Suprapubic skin (tissue), 4 donors: ENCODE results near the gene COL5A1. TPM values are rescaled to one million over a fixed set of nuclear protein-coding genes. Genes with fewer than 3 reads are reported as not detected.

Experiments used
- DNase-seq, 2 donors: peaks; one replicate each; pipeline ENCODE4 v3.0.0-alpha.2; 2019; ENCODE audit warnings: low spot score in 2 of 2
- H3K27ac ChIP-seq: fragments of 200-600 bp; sonication (generic); one replicate; pipeline ENCODE4 v1.5.1; 2019
- H3K27me3 ChIP-seq: fragments of 200-600 bp; sonication (generic); one replicate; pipeline ENCODE4 v1.5.1; 2019
- H3K36me3 ChIP-seq: fragments of 200-600 bp; sonication (generic); one replicate; pipeline ENCODE4 v1.5.1; 2019
- H3K4me1 ChIP-seq: fragments of 200-600 bp; sonication (generic); one replicate; pipeline ENCODE4 v1.5.1; 2019
- H3K4me3 ChIP-seq: fragments of 200-600 bp; sonication (generic); one replicate; pipeline ENCODE4 v1.5.1; 2019; ENCODE audit warnings: mild to moderate bottlenecking
- H3K9me3 ChIP-seq: fragments of 200-600 bp; sonication (generic); one replicate; pipeline ENCODE4 v1.5.1; 2019
- EP300 ChIP-seq: sonication (generic); formaldehyde crosslinking; IDR thresholded peaks from one replicate; pipeline ENCODE4 v1.6.1; 2017; ENCODE audit warnings: antibody characterized with exemption
- POLR2A ChIP-seq, 2 donors: fragments of 450-650 bp; IDR thresholded peaks; one replicate each; pipeline ENCODE4 v1.6.1; 2017; ENCODE audit warnings: antibody characterized with exemption in 2 of 2, mild to moderate bottlenecking in 2 of 2, moderate library complexity in 2 of 2
- POLR2AphosphoS5 ChIP-seq, 3 donors: sonication (generic); formaldehyde crosslinking; IDR thresholded peaks; one replicate each; pipeline ENCODE4 v1.6.1; 2017; ENCODE audit warnings: antibody characterized with exemption in 3 of 3
- WGBS: methylation state at CpG from one replicate; pipeline ENCODE4 v1.1.5; 2018; 5-methylcytosine and 5-hydroxymethylcytosine counted together
- total RNA-seq, 4 donors: library from RNA; depleted of rRNA; stranded (reverse); fragments of >200 nt; gene quantifications; one replicate each; pipeline ENCODE4 v1.1.0, GENCODE V29; 2016
- TF ChIP-seq, protein P1 (sequence below), 2 donors: fragments of 200-600 bp in 1 of 2; fragments of 450-650 bp in 1 of 2; sonication (generic) in 1 of 2; IDR thresholded peaks; one replicate each; pipeline ENCODE4 v1.5.1; 2016 to 2019; ENCODE audit warnings: antibody characterized with exemption in 2 of 2, mild to moderate bottlenecking in 1 of 2, moderate library complexity in 1 of 2

The COL5A1 gene
- total RNA-seq, 4 donors from 2014 or later: 8.6 to 16.5 (median 15.4) TPM

DNA sequence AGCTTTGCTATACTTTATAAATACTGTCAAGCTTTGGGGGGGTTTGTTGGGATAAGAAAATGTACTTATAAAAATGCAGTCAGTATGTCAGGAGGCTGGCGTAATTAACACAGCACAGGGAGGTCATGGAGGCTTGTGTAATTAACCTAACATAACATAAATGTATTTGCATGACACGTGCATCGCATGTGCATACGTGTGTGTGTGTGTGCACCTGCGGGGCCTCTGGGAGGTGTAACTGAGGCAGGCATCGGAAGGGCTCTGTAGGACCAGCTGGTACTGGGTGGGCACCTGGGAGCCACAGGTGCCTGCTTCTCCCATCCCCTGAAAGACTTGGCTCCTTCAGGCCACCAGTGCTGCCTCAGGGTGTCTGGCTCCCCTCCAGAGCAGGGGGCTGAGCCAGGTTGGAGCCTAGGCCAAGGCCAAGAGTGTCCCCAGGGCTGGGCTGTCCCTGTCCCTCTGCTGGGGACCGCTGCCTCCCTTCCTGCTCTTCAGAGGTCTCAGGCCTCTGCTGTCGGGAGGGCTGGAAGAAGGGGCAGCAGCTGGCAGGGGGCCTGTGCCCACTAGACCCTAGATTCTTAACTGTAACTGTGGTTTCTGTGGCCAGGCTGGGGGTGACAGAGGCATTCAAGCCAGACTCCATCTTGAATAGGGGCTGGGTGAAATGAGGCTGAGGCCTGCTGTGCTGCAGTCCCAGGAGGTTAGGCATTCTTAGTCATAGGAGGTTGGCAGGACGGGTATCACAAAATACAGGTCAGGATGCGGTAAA is 248.0 kb downstream of the COL5A1 start:
- no peak for DNase-seq
- WGBS: 92% methylated on average over 8 of the region's 10 CpGs
- Histone ChIP-seq H3K9me3 (no peaks in the 10 kb centered on the region), H3K27ac (no peak overlapping the region), H3K27me3 (no peaks in the 10 kb centered on the region), H3K36me3 (no peaks in the 10 kb centered on the region), H3K4me3 (no peak overlapping the region), H3K4me1 (no peaks in the 10 kb centered on the region)
- TF ChIP-seq, protein P1, sequence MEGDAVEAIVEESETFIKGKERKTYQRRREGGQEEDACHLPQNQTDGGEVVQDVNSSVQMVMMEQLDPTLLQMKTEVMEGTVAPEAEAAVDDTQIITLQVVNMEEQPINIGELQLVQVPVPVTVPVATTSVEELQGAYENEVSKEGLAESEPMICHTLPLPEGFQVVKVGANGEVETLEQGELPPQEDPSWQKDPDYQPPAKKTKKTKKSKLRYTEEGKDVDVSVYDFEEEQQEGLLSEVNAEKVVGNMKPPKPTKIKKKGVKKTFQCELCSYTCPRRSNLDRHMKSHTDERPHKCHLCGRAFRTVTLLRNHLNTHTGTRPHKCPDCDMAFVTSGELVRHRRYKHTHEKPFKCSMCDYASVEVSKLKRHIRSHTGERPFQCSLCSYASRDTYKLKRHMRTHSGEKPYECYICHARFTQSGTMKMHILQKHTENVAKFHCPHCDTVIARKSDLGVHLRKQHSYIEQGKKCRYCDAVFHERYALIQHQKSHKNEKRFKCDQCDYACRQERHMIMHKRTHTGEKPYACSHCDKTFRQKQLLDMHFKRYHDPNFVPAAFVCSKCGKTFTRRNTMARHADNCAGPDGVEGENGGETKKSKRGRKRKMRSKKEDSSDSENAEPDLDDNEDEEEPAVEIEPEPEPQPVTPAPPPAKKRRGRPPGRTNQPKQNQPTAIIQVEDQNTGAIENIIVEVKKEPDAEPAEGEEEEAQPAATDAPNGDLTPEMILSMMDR (IDR thresholded peaks at IDR 0.05): no peak
- TF ChIP-seq POLR2AphosphoS5 (IDR thresholded peaks at IDR 0.05) (no peak), EP300 (no peak)

DNA sequence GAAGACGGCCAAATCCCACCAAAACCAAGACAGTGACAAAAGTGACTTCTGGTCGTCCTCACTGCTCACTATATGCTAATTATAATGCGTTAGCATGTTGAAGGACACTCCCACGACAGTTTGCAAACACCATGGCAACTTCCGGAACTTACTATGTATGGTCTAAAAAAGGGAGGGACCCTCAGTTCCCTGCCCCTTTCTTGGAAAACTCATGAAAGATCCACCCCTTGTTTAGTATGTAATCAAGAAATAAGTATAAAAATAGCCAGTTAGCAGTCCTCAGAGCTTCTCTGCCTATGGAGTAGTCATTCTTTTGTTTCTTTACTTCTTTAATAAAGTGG is 248.5 kb downstream of the COL5A1 start:
- no peaks in the 10 kb centered on the region for H3K27me3 ChIP-seq
- no peak overlapping the region for H3K27ac ChIP-seq
- no peak overlapping the region for H3K4me3 ChIP-seq
- no peaks in the 10 kb centered on the region for H3K36me3 ChIP-seq
- H3K9me3 ChIP-seq: no peaks in the 10 kb centered on the region
- DNase-seq: no peak
- no peak for TF ChIP-seq EP300
- no peak for TF ChIP-seq POLR2A (IDR thresholded peaks at IDR 0.05)
- TF ChIP-seq POLR2AphosphoS5 (IDR thresholded peaks at IDR 0.05): no peak
- TF ChIP-seq, protein P1 (IDR thresholded peaks at IDR 0.05): no peak
- 79% methylated on average over 5 of the region's 5 CpGs for WGBS
- peaks cover 2% of the 10 kb centered on the region for H3K4me1 ChIP-seq

DNA sequence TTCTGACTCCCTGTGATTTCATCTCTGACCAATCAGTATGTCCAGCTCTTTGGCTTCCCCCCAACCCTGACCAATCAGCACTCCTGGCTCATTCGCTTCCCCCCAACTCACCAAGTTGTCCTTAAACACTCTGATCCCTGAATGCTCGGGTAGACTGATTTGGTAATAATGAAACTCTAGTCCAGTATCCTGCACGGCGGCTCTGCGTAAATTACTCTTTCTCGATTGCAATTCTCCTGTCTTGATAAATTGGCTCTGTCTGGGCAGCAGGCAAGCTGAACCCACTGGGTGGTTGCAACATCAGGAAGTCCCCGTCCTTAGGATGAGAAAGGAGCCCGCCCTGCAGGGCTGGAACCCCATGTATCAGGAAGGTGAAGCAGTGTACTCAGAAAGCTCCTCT is 249.4 kb downstream of the COL5A1 start:
- no peaks in the 10 kb centered on the region for H3K36me3 ChIP-seq
- H3K4me3 ChIP-seq: no peak overlapping the region
- peaks cover 11% of the 10 kb centered on the region for H3K4me1 ChIP-seq
- no peaks in the 10 kb centered on the region for H3K27me3 ChIP-seq
- DNase-seq: no peak
- WGBS: 93% methylated on average over 8 of the region's 8 CpGs
- no peak overlapping the region for H3K27ac ChIP-seq
- no peaks in the 10 kb centered on the region for H3K9me3 ChIP-seq
- TF ChIP-seq EP300 (no peak), POLR2AphosphoS5 (IDR thresholded peaks at IDR 0.05) (no peak), POLR2A (IDR thresholded peaks at IDR 0.05) (no peak)
- TF ChIP-seq, protein P1 (IDR thresholded peaks at IDR 0.05): no peak

DNA sequence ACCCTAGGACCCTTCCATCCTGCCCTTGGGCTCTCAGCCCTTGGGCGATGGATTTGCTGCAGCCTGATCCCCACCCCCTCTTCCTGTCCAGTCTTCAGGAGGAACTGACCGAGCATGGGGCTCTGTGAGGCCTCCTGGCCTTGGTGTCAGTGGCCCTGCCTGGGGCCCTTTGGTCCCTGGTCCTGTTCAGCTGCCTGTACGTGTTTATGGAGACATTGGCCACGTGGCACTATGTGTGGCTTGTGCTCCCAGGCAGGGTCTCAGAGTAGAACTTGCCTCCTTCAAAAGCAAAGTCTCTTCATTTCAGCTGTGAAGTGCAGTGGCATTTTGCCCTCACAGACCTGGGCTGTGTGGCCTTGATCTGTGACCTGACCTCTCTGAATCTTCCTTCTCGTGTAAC is 250.1 kb downstream of the COL5A1 start:
- Histone ChIP-seq H3K27ac (no peak overlapping the region), H3K4me3 (no peak overlapping the region), H3K4me1 (peaks cover 18% of the 10 kb centered on the region), H3K9me3 (no peaks in the 10 kb centered on the region), H3K36me3 (no peaks in the 10 kb centered on the region), H3K27me3 (no peaks in the 10 kb centered on the region)
- DNase-seq: no peak
- WGBS: 82% methylated on average over 5 of the region's 5 CpGs
- TF ChIP-seq POLR2AphosphoS5 (IDR thresholded peaks at IDR 0.05) (no peak), EP300 (no peak), POLR2A (IDR thresholded peaks at IDR 0.05) (no peak)
- TF ChIP-seq, protein P1 (IDR thresholded peaks at IDR 0.05): no peak

DNA sequence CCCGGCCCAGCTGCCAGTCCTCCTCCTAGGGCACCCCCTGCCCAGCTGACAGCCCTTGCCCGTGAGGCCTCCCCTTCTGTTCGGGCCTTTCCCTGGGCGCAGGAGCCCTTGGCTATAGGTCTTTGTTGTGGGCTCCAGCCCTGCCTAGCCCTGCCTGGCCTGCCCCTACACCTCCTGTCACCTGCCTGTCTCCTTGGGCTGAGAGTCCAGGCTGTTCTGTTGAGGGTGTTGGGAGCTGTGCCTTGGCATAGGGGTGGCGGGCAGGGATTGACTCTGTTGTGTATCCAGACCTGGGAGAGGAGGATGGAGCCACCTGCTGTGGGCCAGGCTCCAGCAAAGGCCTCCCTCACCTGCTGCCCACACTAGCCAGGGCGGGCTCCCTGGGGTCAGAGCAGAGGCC is 250.6 kb downstream of the COL5A1 start:
- no peaks in the 10 kb centered on the region for H3K36me3 ChIP-seq
- no peak overlapping the region for H3K27ac ChIP-seq
- no peak overlapping the region for H3K4me3 ChIP-seq
- H3K4me1 ChIP-seq: peaks cover 22% of the 10 kb centered on the region
- DNase-seq: no peak
- no peak for TF ChIP-seq EP300
- TF ChIP-seq POLR2AphosphoS5 (IDR thresholded peaks at IDR 0.05): no peak
- TF ChIP-seq, protein P1 (IDR thresholded peaks at IDR 0.05): no peak
- TF ChIP-seq POLR2A (IDR thresholded peaks at IDR 0.05): no peak
- WGBS: 97% methylated on average over 5 of the region's 6 CpGs
- no peaks in the 10 kb centered on the region for H3K9me3 ChIP-seq
- H3K27me3 ChIP-seq: no peaks in the 10 kb centered on the region
